K562 (cell line): ENCODE measurements around the gene RPTOR. TPM values are rescaled to one million over a fixed set of nuclear protein-coding genes. Genes with fewer than 3 reads are reported as not detected.

Experiments used
- ATAC-seq: fragments of 200-7000 bp; cut with Tn5 transposase; 3 replicates; pipeline ENCODE4 v1.9.1; 2020; ENCODE audit warnings: moderate library complexity
- BruUV-seq: library from RNA; stranded (reverse); fragments of 400-500 nt; replicated peaks from 2 replicates; lab custom pipeline; 2021; lab: Mats Ljungman, UMichigan
- CTCF ChIA-PET: fragments of 300-600 bp; formaldehyde crosslinking; extraction: SDS; loops from one replicate; lab custom pipeline; 2021; ENCODE audit warnings: low intra/inter-chr PET ratio; lab: Yijun Ruan, JAX
- POLR2A ChIA-PET: fragments of 300-600, 350-650 bp; sonication (Branson Sonifier 250); formaldehyde crosslinking; extraction: SDS; loops from one replicate; lab custom pipeline; 2021; ENCODE audit warnings: antibody characterized with exemption, inconsistent platforms; lab: Yijun Ruan, JAX
- DNase-seq, 4 experiments: peaks; one replicate each; pipeline versions ENCODE4 v3.0.0 to v3.0.0-alpha.2; 2011 to 2018; ENCODE audit warnings: low spot score in 3 of 4, mixed read lengths in 3 of 4; ENCODE audit errors: extremely low read depth in 1 of 4
- FAIRE-seq: peaks from 2 replicates; lab custom pipeline; 2011; peaks lifted over from hg19 to GRCh38; lab: Jason Lieb, UNC
- H2AFZ ChIP-seq: 2 replicates; pipeline ENCODE4 v1.6.0; 2011; ENCODE audit warnings: low read depth, low read length, control low read depth, inconsistent platforms
- H3K27ac ChIP-seq: fragments of 200-600 bp; 3 replicates; pipeline ENCODE4 v1.8.0; 2011; ENCODE audit warnings: low read depth, mild to moderate bottlenecking, control low read depth, inconsistent platforms, low read length, moderate library complexity, mixed read lengths; ENCODE audit errors: extremely low read depth
- H3K27me3 ChIP-seq, 2 experiments: fragments of 300-600 bp in 1 of 2; 2 replicates in 1 of 2; 3 replicates in 1 of 2; pipeline versions ENCODE4 v1.6.0 to v1.8.0; 2011; ENCODE audit warnings: inconsistent platforms in 2 of 2, low read length in 2 of 2, mild to moderate bottlenecking in 1 of 2, mixed read lengths in 1 of 2, moderate library complexity in 1 of 2; ENCODE audit not compliant: control insufficient read depth in 2 of 2, insufficient read depth in 2 of 2
- H3K36me3 ChIP-seq: fragments of 300-600 bp; 3 replicates; pipeline ENCODE4 v1.8.0; 2011; ENCODE audit warnings: mild to moderate bottlenecking, low read length, inconsistent platforms; ENCODE audit not compliant: control insufficient read depth, insufficient read depth
- H3K4me1 ChIP-seq, 2 experiments: fragments of 200-600 bp in 1 of 2; replicated peaks in 1 of 2; 2 replicates in 1 of 2; 3 replicates in 1 of 2; pipeline versions ENCODE4 v1.5.1 to v1.8.0; 2011; ENCODE audit warnings: inconsistent platforms in 2 of 2, low read length in 2 of 2, mild to moderate bottlenecking in 1 of 2, mixed read lengths in 1 of 2, moderate library complexity in 1 of 2; ENCODE audit not compliant: control insufficient read depth in 2 of 2, insufficient read depth in 2 of 2
- H3K4me2 ChIP-seq: 2 replicates; pipeline ENCODE4 v1.6.1; 2011; ENCODE audit warnings: low read length, control low read depth, inconsistent platforms, mixed read lengths; ENCODE audit not compliant: insufficient read depth
- H3K4me3 ChIP-seq: fragments of 200-600 bp; sonication (generic), shearing (Covaris generic); 2 replicates; pipeline ENCODE4 v1.5.1; 2016; ENCODE audit warnings: control low read depth, inconsistent platforms
- H3K79me2 ChIP-seq: fragments of 200-600 bp; 3 replicates; pipeline ENCODE4 v1.8.0; 2011; ENCODE audit warnings: low read length, inconsistent platforms; ENCODE audit not compliant: control insufficient read depth, insufficient read depth
- H3K9ac ChIP-seq, 2 experiments: 2 replicates each; pipeline versions ENCODE4 v1.6.0 to v1.6.1; 2011; ENCODE audit warnings: low read depth in 2 of 2, low read length in 2 of 2, control low read depth in 1 of 2, inconsistent platforms in 1 of 2, mild to moderate bottlenecking in 1 of 2, mixed read lengths in 1 of 2; ENCODE audit not compliant: insufficient read depth in 1 of 2
- H3K9me1 ChIP-seq: one replicate; pipeline ENCODE4 v1.6.0; 2011; ENCODE audit warnings: inconsistent platforms, mild to moderate bottlenecking, low read length, moderate library complexity; ENCODE audit not compliant: control insufficient read depth, insufficient read depth
- H3K9me3 ChIP-seq: replicated peaks from 2 replicates; pipeline ENCODE4 v1.5.1; 2011; ENCODE audit warnings: low read depth, low read length, inconsistent platforms; ENCODE audit not compliant: control insufficient read depth, insufficient read depth
- H4K20me1 ChIP-seq: replicated peaks from 2 replicates; pipeline ENCODE4 v1.6.1; 2011; ENCODE audit warnings: low read length, inconsistent platforms, mixed read lengths; ENCODE audit not compliant: control insufficient read depth, insufficient read depth
- BRD9 ChIP-seq: fragments of 450-650 bp; IDR thresholded peaks from 2 replicates; pipeline ENCODE4 v1.6.1; 2018; ENCODE audit warnings: low read depth; ENCODE audit not compliant: partially characterized antibody
- CBX3 ChIP-seq, 2 experiments: IDR thresholded peaks; 1 replicate in 1 of 2; 2 replicates in 1 of 2; pipeline ENCODE4 v1.6.1; 2012; ENCODE audit warnings: inconsistent platforms in 2 of 2, low read length in 2 of 2, borderline replicate concordance in 1 of 2, control low read depth in 1 of 2
- CHD4 ChIP-seq: fragments of 200-600 bp; sonication (generic); IDR thresholded peaks from 3 replicates; pipeline ENCODE4 v1.6.1; 2012; ENCODE audit warnings: low read depth, mild to moderate bottlenecking, mixed read lengths, low read length, inconsistent platforms; ENCODE audit not compliant: insufficient read depth, insufficient replicate concordance, poor library complexity, severe bottlenecking
- ESRRA ChIP-seq: fragments of 450-650 bp; IDR thresholded peaks from 2 replicates; pipeline ENCODE4 v1.6.1; 2014; ENCODE audit warnings: low read depth, mild to moderate bottlenecking, moderate library complexity, borderline replicate concordance
- IRF2 ChIP-seq: sonication (generic); formaldehyde crosslinking; IDR thresholded peaks from 2 replicates; pipeline ENCODE4 v1.8.1; 2022; ENCODE audit warnings: mild to moderate bottlenecking, missing genetic modification reagents
- MXI1 ChIP-seq: IDR thresholded peaks from 2 replicates; pipeline ENCODE4 v1.6.1; 2011; ENCODE audit warnings: low read depth, mild to moderate bottlenecking, improper control_type of control experiment, low read length
- RBM22 ChIP-seq: fragments of 200-400 bp; formaldehyde crosslinking; IDR thresholded peaks from 2 replicates; pipeline ENCODE4 v1.6.1; 2018; ENCODE audit warnings: low read length, low read depth; ENCODE audit not compliant: poor library complexity, severe bottlenecking
- RUNX1 ChIP-seq: sonication (generic); IDR thresholded peaks from 2 replicates; pipeline ENCODE4 v1.6.1; 2016; ENCODE audit warnings: antibody characterized with exemption, low read depth
- STAT5B ChIP-seq: fragments of 250-450 bp; sonication (Bioruptor Pico); IDR thresholded peaks from 2 replicates; pipeline ENCODE4 v1.8.0; 2021; ENCODE audit warnings: mild to moderate bottlenecking, inconsistent platforms
- TBL1XR1 ChIP-seq, 2 experiments: IDR thresholded peaks; 2 replicates each; pipeline ENCODE4 v1.6.1; 2012; ENCODE audit warnings: improper control_type of control experiment in 2 of 2, low read length in 2 of 2, mild to moderate bottlenecking in 1 of 2
- TGIF2 ChIP-seq: sonication (generic); formaldehyde crosslinking; IDR thresholded peaks from 2 replicates; pipeline ENCODE4 v1.8.1; 2022; ENCODE audit warnings: mild to moderate bottlenecking, missing genetic modification reagents, moderate library complexity
- TRIM24 ChIP-seq, 2 experiments: fragments of 450-650 bp; IDR thresholded peaks; 2 replicates each; pipeline ENCODE4 v1.6.1; 2016
- ZNF3 ChIP-seq: fragments of 250-450 bp; sonication (Bioruptor Pico); IDR thresholded peaks from 2 replicates; pipeline ENCODE4 v1.5.0; 2021; ENCODE audit warnings: mild to moderate bottlenecking, moderate library complexity
- ZNF76 ChIP-seq: fragments of 250-450 bp; sonication (Bioruptor Pico); IDR thresholded peaks from 2 replicates; pipeline ENCODE4 v1.4.0; 2020; ENCODE audit warnings: mild to moderate bottlenecking, moderate library complexity, borderline replicate concordance
- WGBS: fragments of 100-300 bp; shearing (Covaris generic); methylation state at CpG from one replicate; pipeline ENCODE4 v1.1.6; 2016; ENCODE audit warnings: low coverage, mixed read lengths; ENCODE audit not compliant: insufficient coverage; ENCODE audit errors: missing lambda C conversion rate; 5-methylcytosine and 5-hydroxymethylcytosine counted together
- in situ Hi-C: fragments of 300-500 bp; cut with MboI; formaldehyde crosslinking; loops from 4 replicates; pipeline ENCODE4 v1.15.0; 2018; ENCODE audit warnings: inconsistent platforms, mixed read lengths
- intact Hi-C: fragments of 100-400 bp; cut with micrococcal nuclease; formaldehyde crosslinking; loops from 2 replicates; pipeline ENCODE4 v1.14.2; 2022
- polyA plus RNA-seq, 8 experiments: library from polyadenylated mRNA; depleted of rRNA in 4 of 8; stranded (reverse) in 5 of 8; unstranded in 3 of 8; fragments of >200 nt; fragmentation: Nextera tagmentation in 2 of 8; fragmentation: Illumina TruSeq in 1 of 8; extraction: Ambion mirVana in 2 of 8; extraction: Trizol in 1 of 8; gene quantifications; 2 replicates each; pipeline versions ENCODE4 v1.2.1 to v1.2.3, GENCODE V29; 2011 to 2014; ENCODE audit warnings: inconsistent platforms in 1 of 8, missing spikeins in 1 of 8
- total RNA-seq, 7 experiments: library from RNA; depleted of rRNA in 6 of 7; stranded (reverse); fragments of >200 nt in 6 of 7; fragmentation: Illumina TruSeq in 2 of 7; extraction: Trizol in 2 of 7; gene quantifications; 2 replicates each; pipeline versions ENCODE4 v1.2.1 to v1.2.3, GENCODE V29; 2011 to 2021; ENCODE audit warnings: low replicate concordance in 1 of 7
- TF ChIP-seq, protein P1 (sequence below), 2 experiments: fragments of 450-650 bp in 1 of 2; sonication (generic) in 1 of 2; formaldehyde crosslinking in 1 of 2; IDR thresholded peaks in 1 of 2; conservative IDR thresholded peaks in 1 of 2; 2 replicates each; pipeline versions ENCODE4 v1.6.1 to v1.8.1; 2016 to 2023; ENCODE audit warnings: mild to moderate bottlenecking in 2 of 2, moderate library complexity in 2 of 2, inconsistent platforms in 1 of 2, missing genetic modification reagents in 1 of 2
- TF ChIP-seq, protein P2 (sequence below): fragments of 450-650 bp; IDR thresholded peaks from 2 replicates; pipeline ENCODE4 v1.6.1; 2014; ENCODE audit warnings: low read depth, mild to moderate bottlenecking, moderate library complexity, borderline replicate concordance
- TF ChIP-seq, protein P3 (sequence below): fragments of 250-450 bp; sonication (Bioruptor Pico); IDR thresholded peaks from 2 replicates; pipeline ENCODE4 v1.5.1; 2021; ENCODE audit warnings: mild to moderate bottlenecking

Gene RPTOR
- total and polyA plus RNA-seq, 9 of the 15 experiments (the other 6 are each of a cell fraction or from before 2014, with no cell fraction given): 0.24 to 54.1 (median 10.2) TPM

GRCh38 chr17:80722661-80723060 is 178.0 kb downstream of the RPTOR start:
- Histone ChIP-seq H3K9me3 (no peaks in the 10 kb centered on the region), H3K27me3 (no peaks in the 10 kb centered on the region), H3K79me2 (peaks cover 31% of the 10 kb centered on the region), H2AFZ (no peak overlapping the region), H3K4me3 (no peak overlapping the region), H3K9ac (no peak overlapping the region), H4K20me1 (peaks cover 7% of the 10 kb centered on the region), H3K4me2 (no peak overlapping the region), H3K4me1 (peaks cover 0 to 20% of the 10 kb centered on the region in 2 experiments; a peak in 2 of 5 replicates), H3K27ac (no peak overlapping the region), H3K36me3 (peaks cover 3% of the 10 kb centered on the region; the same call in 2 of the 3 replicates), H3K9me1 (no peaks in the 10 kb centered on the region)
- ChIA-PET POLR2A (no interaction called here), CTCF (no interaction called here)
- ATAC-seq (no peak), FAIRE-seq (no peak), DNase-seq (no peak)
- no TSS peak for BruUV-seq
- in situ Hi-C loops (no loop called here), intact Hi-C loops (no loop called here)
- 83% methylated on average over 3 of the region's 3 CpGs for WGBS
- TF ChIP-seq, protein P1, sequence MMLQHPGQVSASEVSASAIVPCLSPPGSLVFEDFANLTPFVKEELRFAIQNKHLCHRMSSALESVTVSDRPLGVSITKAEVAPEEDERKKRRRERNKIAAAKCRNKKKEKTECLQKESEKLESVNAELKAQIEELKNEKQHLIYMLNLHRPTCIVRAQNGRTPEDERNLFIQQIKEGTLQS (IDR thresholded peaks at IDR 0.05): no peak
- TF ChIP-seq, protein P1 (CRISPR knock-in tag; conservative IDR thresholded peaks at IDR 0.05): no peak
- TF ChIP-seq, protein P2, sequence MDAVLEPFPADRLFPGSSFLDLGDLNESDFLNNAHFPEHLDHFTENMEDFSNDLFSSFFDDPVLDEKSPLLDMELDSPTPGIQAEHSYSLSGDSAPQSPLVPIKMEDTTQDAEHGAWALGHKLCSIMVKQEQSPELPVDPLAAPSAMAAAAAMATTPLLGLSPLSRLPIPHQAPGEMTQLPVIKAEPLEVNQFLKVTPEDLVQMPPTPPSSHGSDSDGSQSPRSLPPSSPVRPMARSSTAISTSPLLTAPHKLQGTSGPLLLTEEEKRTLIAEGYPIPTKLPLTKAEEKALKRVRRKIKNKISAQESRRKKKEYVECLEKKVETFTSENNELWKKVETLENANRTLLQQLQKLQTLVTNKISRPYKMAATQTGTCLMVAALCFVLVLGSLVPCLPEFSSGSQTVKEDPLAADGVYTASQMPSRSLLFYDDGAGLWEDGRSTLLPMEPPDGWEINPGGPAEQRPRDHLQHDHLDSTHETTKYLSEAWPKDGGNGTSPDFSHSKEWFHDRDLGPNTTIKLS: no peak
- TF ChIP-seq IRF2: no peak
- TF ChIP-seq TGIF2 (CRISPR knock-in tag): no peak
- no peak for TF ChIP-seq CBX3 (IDR thresholded peaks at IDR 0.05; ENCODE audit: borderline replicate concordance in 1 of 2, low read length in 2 of 2)
- no peak for TF ChIP-seq ESRRA
- no peak for TF ChIP-seq STAT5B (CRISPR knock-in tag)
- TF ChIP-seq ZNF76 (CRISPR knock-in tag): no peak
- TF ChIP-seq, protein P3, sequence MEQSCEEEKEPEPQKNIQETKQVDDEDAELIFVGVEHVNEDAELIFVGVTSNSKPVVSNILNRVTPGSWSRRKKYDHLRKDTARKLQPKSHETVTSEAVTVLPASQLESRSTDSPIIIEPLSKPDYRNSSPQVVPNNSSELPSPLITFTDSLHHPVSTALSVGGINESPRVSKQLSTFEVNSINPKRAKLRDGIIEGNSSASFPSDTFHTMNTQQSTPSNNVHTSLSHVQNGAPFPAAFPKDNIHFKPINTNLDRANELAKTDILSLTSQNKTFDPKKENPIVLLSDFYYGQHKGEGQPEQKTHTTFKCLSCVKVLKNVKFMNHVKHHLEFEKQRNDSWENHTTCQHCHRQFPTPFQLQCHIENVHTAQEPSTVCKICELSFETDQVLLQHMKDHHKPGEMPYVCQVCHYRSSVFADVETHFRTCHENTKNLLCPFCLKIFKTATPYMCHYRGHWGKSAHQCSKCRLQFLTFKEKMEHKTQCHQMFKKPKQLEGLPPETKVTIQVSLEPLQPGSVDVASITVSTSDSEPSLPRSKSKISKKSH: no peak
- TF ChIP-seq RUNX1: no peak
- TF ChIP-seq TRIM24 (IDR thresholded peaks at IDR 0.05): no peak
- no peak for TF ChIP-seq MXI1
- TF ChIP-seq RBM22: no peak
- TF ChIP-seq BRD9: no peak
- TF ChIP-seq TBL1XR1 (IDR thresholded peaks at IDR 0.05; ENCODE audit: low read length in 2 of 2): no peak
- TF ChIP-seq CHD4: no peak
- no peak for TF ChIP-seq ZNF3 (CRISPR knock-in tag)
